DOHH2 (cell line): ENCODE data around the gene FCN2.

Experiments used
- EZH2phosphoT487 ChIP-seq: fragments of 200-600 bp; sonication (generic); IDR thresholded peaks from 2 replicates; pipeline ENCODE4 v1.6.1; 2017; ENCODE audit warnings: borderline replicate concordance, mild to moderate bottlenecking, antibody characterized with exemption, low read length, moderate library complexity, mixed read lengths
- TF ChIP-seq, protein P1 (sequence below): fragments of 200-600 bp; sonication (generic); IDR thresholded peaks from one replicate; pipeline ENCODE4 v1.5.1; 2014; ENCODE audit warnings: antibody characterized with exemption, mild to moderate bottlenecking, low read depth, low read length; ENCODE audit not compliant: poor library complexity, severe bottlenecking

DNA sequence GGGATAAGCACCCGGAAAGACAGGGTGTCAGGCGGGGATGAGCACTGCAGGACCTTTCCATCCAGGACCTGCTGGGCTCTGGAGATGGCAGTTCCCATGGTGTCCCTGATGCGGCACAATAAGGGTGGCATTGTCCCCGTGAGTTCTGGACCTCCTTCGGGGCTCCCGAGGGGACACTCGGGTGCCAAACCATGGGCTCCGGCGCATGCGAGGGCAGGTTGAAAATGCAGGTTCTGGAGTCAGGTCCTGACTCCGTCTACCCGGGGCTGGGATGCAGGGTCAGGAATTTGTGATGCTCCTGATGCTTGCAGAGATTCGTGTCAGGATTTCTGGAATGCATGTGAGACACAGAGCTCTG lies 682 bp downstream of the FCN2 start:
- TF ChIP-seq, protein P1, sequence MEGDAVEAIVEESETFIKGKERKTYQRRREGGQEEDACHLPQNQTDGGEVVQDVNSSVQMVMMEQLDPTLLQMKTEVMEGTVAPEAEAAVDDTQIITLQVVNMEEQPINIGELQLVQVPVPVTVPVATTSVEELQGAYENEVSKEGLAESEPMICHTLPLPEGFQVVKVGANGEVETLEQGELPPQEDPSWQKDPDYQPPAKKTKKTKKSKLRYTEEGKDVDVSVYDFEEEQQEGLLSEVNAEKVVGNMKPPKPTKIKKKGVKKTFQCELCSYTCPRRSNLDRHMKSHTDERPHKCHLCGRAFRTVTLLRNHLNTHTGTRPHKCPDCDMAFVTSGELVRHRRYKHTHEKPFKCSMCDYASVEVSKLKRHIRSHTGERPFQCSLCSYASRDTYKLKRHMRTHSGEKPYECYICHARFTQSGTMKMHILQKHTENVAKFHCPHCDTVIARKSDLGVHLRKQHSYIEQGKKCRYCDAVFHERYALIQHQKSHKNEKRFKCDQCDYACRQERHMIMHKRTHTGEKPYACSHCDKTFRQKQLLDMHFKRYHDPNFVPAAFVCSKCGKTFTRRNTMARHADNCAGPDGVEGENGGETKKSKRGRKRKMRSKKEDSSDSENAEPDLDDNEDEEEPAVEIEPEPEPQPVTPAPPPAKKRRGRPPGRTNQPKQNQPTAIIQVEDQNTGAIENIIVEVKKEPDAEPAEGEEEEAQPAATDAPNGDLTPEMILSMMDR, result no peak
- no peak for TF ChIP-seq EZH2phosphoT487
